HepG2 (cell line): ENCODE data around the gene HIRA. TPM values are rescaled to one million over a fixed set of nuclear protein-coding genes. Genes with fewer than 3 reads are reported as not detected.

Experiments
- ATAC-seq: fragments of 200-7000 bp; cut with Tn5 transposase; 3 replicates; pipeline ENCODE4 v1.9.1; 2020; ENCODE audit warnings: mild to moderate bottlenecking, moderate library complexity
- BruUV-seq: library from RNA; stranded (reverse); fragments of 400-500 nt; replicated peaks from 2 replicates; lab custom pipeline; 2021; lab: Mats Ljungman, UMichigan
- CTCF ChIA-PET: fragments of 300-600 bp; formaldehyde crosslinking; extraction: SDS; loops from one replicate; lab custom pipeline; 2021; ENCODE audit warnings: low total read pairs, inconsistent platforms, low intra/inter-chr PET ratio; lab: Yijun Ruan, JAX
- POLR2A ChIA-PET: fragments of 350-600 bp; sonication (Branson Sonifier 250); formaldehyde crosslinking; loops from one replicate; lab custom pipeline; 2020; ENCODE audit warnings: antibody characterized with exemption, inconsistent platforms; lab: Yijun Ruan, JAX
- DNase-seq: peaks from one replicate; pipeline ENCODE4 v3.0.0-alpha.2; 2015; ENCODE audit warnings: low spot score
- FAIRE-seq: peaks from 3 replicates; lab custom pipeline; 2011; peaks lifted over from hg19 to GRCh38; lab: Jason Lieb, UNC
- H2AFZ ChIP-seq: one replicate; pipeline ENCODE4 v1.6.1; 2011; ENCODE audit warnings: low read length, inconsistent platforms
- H3K27ac ChIP-seq: fragments of 300-600 bp; 3 replicates; pipeline ENCODE4 v1.8.0; 2011; ENCODE audit warnings: mixed run types, mild to moderate bottlenecking, mixed read lengths, low read length, inconsistent platforms; ENCODE audit not compliant: insufficient read depth; ENCODE audit errors: extremely low read length
- H3K27me3 ChIP-seq, 2 experiments: fragments of 200-600 bp in 1 of 2; 2 replicates in 1 of 2; 3 replicates in 1 of 2; pipeline versions ENCODE4 v1.6.0 to v1.8.0; 2011; ENCODE audit warnings: low read length in 2 of 2, mild to moderate bottlenecking in 2 of 2, moderate library complexity in 2 of 2, inconsistent platforms in 1 of 2; ENCODE audit not compliant: insufficient read depth in 2 of 2, control insufficient read depth in 1 of 2
- H3K36me3 ChIP-seq, 2 experiments: fragments of 200-600 bp in 1 of 2; replicated peaks in 1 of 2; 2 replicates in 1 of 2; 3 replicates in 1 of 2; pipeline versions ENCODE4 v1.5.1 to v1.8.0; 2011; ENCODE audit warnings: low read length in 2 of 2, inconsistent platforms in 1 of 2; ENCODE audit not compliant: insufficient read depth in 2 of 2, control insufficient read depth in 1 of 2
- H3K4me1 ChIP-seq: 2 replicates; pipeline ENCODE4 v1.5.1; 2012; ENCODE audit warnings: low read length, inconsistent platforms; ENCODE audit not compliant: insufficient read depth
- H3K4me2 ChIP-seq: 2 replicates; pipeline ENCODE4 v1.6.0; 2011; ENCODE audit warnings: low read depth, low read length, inconsistent platforms
- H3K4me3 ChIP-seq, 3 experiments: fragments of 200-600 bp in 1 of 3; sonication (generic), shearing (Covaris generic) in 1 of 3; replicated peaks in 1 of 3; 2 replicates each; pipeline ENCODE4 v1.5.1; 2011 to 2016; ENCODE audit warnings: low read length in 3 of 3, inconsistent platforms in 2 of 3, low read depth in 2 of 3, mild to moderate bottlenecking in 2 of 3, control low read depth in 1 of 3, mixed read lengths in 1 of 3; ENCODE audit not compliant: insufficient read depth in 1 of 3
- H3K79me2 ChIP-seq: one replicate; pipeline ENCODE4 v1.6.1; 2011; ENCODE audit warnings: low read length, inconsistent platforms; ENCODE audit not compliant: insufficient read depth
- H3K9ac ChIP-seq: 2 replicates; pipeline ENCODE4 v1.6.0; 2011; ENCODE audit warnings: mild to moderate bottlenecking, low read depth, low read length, inconsistent platforms; ENCODE audit not compliant: insufficient read depth
- H3K9me3 ChIP-seq: 2 replicates; pipeline ENCODE4 v1.5.1; 2012; ENCODE audit warnings: mild to moderate bottlenecking, low read length
- H4K20me1 ChIP-seq: 2 replicates; pipeline ENCODE4 v1.6.0; 2011; ENCODE audit warnings: inconsistent platforms, mild to moderate bottlenecking, low read length, moderate library complexity; ENCODE audit not compliant: insufficient read depth
- CBFB ChIP-seq: sonication (generic); formaldehyde crosslinking; IDR thresholded peaks from 2 replicates; pipeline ENCODE4 v1.4.0; 2020; ENCODE audit warnings: missing genetic modification reagents
- CENPT ChIP-seq: sonication (generic); formaldehyde crosslinking; IDR thresholded peaks from 2 replicates; pipeline ENCODE4 v1.8.0; 2022; ENCODE audit warnings: low read depth, mild to moderate bottlenecking, moderate library complexity, missing genetic modification reagents
- GFI1 ChIP-seq: sonication (generic); formaldehyde crosslinking; IDR thresholded peaks from 2 replicates; pipeline ENCODE4 v1.5.0; 2020; ENCODE audit warnings: missing genetic modification reagents, mild to moderate bottlenecking, borderline replicate concordance
- GZF1 ChIP-seq: sonication (generic); formaldehyde crosslinking; IDR thresholded peaks from 2 replicates; pipeline ENCODE4 v1.5.1; 2020; ENCODE audit warnings: mild to moderate bottlenecking, missing genetic modification reagents
- KLF9 ChIP-seq: IDR thresholded peaks from 2 replicates; pipeline ENCODE4 v1.6.1; 2016; ENCODE audit warnings: low read depth
- MAFG ChIP-seq: sonication (generic); formaldehyde crosslinking; IDR thresholded peaks from 2 replicates; pipeline ENCODE4 v1.5.1; 2020; ENCODE audit warnings: mild to moderate bottlenecking, missing genetic modification reagents
- NFKB2 ChIP-seq: sonication (generic); formaldehyde crosslinking; IDR thresholded peaks from 2 replicates; pipeline ENCODE4 v1.4.0; 2020; ENCODE audit warnings: missing genetic modification reagents, borderline replicate concordance
- RBM22 ChIP-seq: fragments of 200-400 bp; formaldehyde crosslinking; optimal IDR thresholded peaks from 2 replicates; pipeline ENCODE3; 2017; ENCODE audit warnings: mild to moderate bottlenecking, low read length, moderate library complexity
- RFXANK ChIP-seq: IDR thresholded peaks from 2 replicates; pipeline ENCODE4 v1.6.1; 2016
- ZNF432 ChIP-seq: sonication (generic); formaldehyde crosslinking; IDR thresholded peaks from 2 replicates; pipeline ENCODE4 v1.5.0; 2020; ENCODE audit warnings: missing genetic modification reagents, mild to moderate bottlenecking, borderline replicate concordance
- ZNF792 ChIP-seq: IDR thresholded peaks from 2 replicates; pipeline ENCODE4 v1.6.1; 2016
- ZSCAN25 ChIP-seq: sonication (generic); formaldehyde crosslinking; IDR thresholded peaks from 2 replicates; pipeline ENCODE4 v1.8.0; 2022; ENCODE audit warnings: mild to moderate bottlenecking, missing genetic modification reagents
- WGBS: methylation state at CpG from one replicate; pipeline ENCODE4 v1.1.6; 2017; ENCODE audit warnings: low lambda C conversion rate; 5-methylcytosine and 5-hydroxymethylcytosine counted together
- in situ Hi-C: cut with HindIII; loops from 2 replicates; pipeline ENCODE4 v1.10.0; 2017; ENCODE audit warnings: low pct_unique_long_range_greater_than_20kb; ENCODE audit not compliant: extremely low pct_ligation_motif_present
- intact Hi-C: fragments of 100-400 bp; cut with micrococcal nuclease; formaldehyde crosslinking; loops from one replicate; pipeline ENCODE4 v1.10.0; 2022; ENCODE audit not compliant: unreplicated experiment
- polyA plus RNA-seq, 8 experiments: library from polyadenylated mRNA; depleted of rRNA in 3 of 8; stranded (reverse) in 7 of 8; unstranded in 1 of 8; fragments of >200 nt; fragmentation: Illumina TruSeq in 4 of 8; extraction: Trizol in 4 of 8; gene quantifications; 2 replicates each; pipeline versions ENCODE4 v1.2.1 to v1.2.3, GENCODE V29; 2011 to 2016; ENCODE audit warnings: low read depth in 4 of 8, missing spikeins in 1 of 8, mixed read lengths in 1 of 8; ENCODE audit not compliant: insufficient read depth in 1 of 8
- total RNA-seq, 5 experiments: library from RNA; depleted of rRNA; stranded (reverse); fragments of >200 nt; fragmentation: Illumina TruSeq; extraction: Trizol; gene quantifications; 2 replicates each; pipeline ENCODE4 v1.2.3, GENCODE V29; 2016; ENCODE audit warnings: low read depth in 1 of 5

HIRA gene
- total and polyA plus RNA-seq, 2 of the 13 experiments (the other 11 are each of a cell fraction or from before 2014, with no cell fraction given): 21.5 to 29.2 TPM

- no peak overlapping the region for H3K4me3 ChIP-seq
- WGBS: 95% methylated on average over 7 of the region's 7 CpGs
- DNase-seq: no peak
- peaks cover 38 to 94% of the 10 kb centered on the region in 2 experiments for H3K36me3 ChIP-seq
- no peaks in the 10 kb centered on the region for H4K20me1 ChIP-seq
- TF ChIP-seq CBFB: no peak
- TF ChIP-seq RBM22: peak; percentile 21
- TF ChIP-seq, all 625 proteins: peak for 1
- H3K27me3 ChIP-seq: no peaks in the 10 kb centered on the region
- H3K9me3 ChIP-seq: no peaks in the 10 kb centered on the region
- ATAC-seq (no peak), FAIRE-seq (no peak)
- no peaks in the 10 kb centered on the region for H3K79me2 ChIP-seq
- ChIA-PET POLR2A (no interaction called here), CTCF (no interaction called here)
- H3K4me1 ChIP-seq: no peaks in the 10 kb centered on the region
- no peak overlapping the region for H3K27ac ChIP-seq
- in situ Hi-C loops: no loop called here
- intact Hi-C loops: no loop called here
- BruUV-seq: no TSS peak
- no peak overlapping the region for H3K4me2 ChIP-seq
- no peak overlapping the region for H2AFZ ChIP-seq
- no peak overlapping the region for H3K9ac ChIP-seq
These were observed 44.0 kb downstream of the HIRA start for GRCh38 chr22:19387575-19387974.

- ChIA-PET CTCF (no interaction called here), POLR2A (no interaction called here)
- no peak for DNase-seq
- intact Hi-C loops (no loop called here), in situ Hi-C loops (no loop called here)
- H3K4me1 ChIP-seq: no peaks in the 10 kb centered on the region
- H3K79me2 ChIP-seq: no peaks in the 10 kb centered on the region
- ATAC-seq: no peak
- no peak overlapping the region for H3K9ac ChIP-seq
- TF ChIP-seq KLF9 (CRISPR knock-in tag) (no peak), MAFG (CRISPR knock-in tag) (no peak), ZSCAN25 (no peak), CENPT (CRISPR knock-in tag) (no peak), ZNF792 (no peak), NFKB2 (CRISPR knock-in tag) (no peak), GFI1 (CRISPR knock-in tag) (no peak), RFXANK (CRISPR knock-in tag) (no peak), GZF1 (no peak), ZNF432 (no peak)
- no TSS peak for BruUV-seq
- H3K36me3 ChIP-seq: peaks cover 41 to 94% of the 10 kb centered on the region in 2 experiments
- 96% methylated on average over 2 of the region's 2 CpGs for WGBS
- H3K4me2 ChIP-seq: no peak overlapping the region
- no peak for FAIRE-seq
- H3K4me3 ChIP-seq: no peak overlapping the region
- H2AFZ ChIP-seq: no peak overlapping the region
- no peaks in the 10 kb centered on the region for H3K27me3 ChIP-seq
- no peaks in the 10 kb centered on the region for H4K20me1 ChIP-seq
- H3K9me3 ChIP-seq: no peaks in the 10 kb centered on the region
- H3K27ac ChIP-seq: no peak overlapping the region
These were observed 44.5 kb downstream of the HIRA start for GRCh38 chr22:19387038-19387437.
